GM21360 (cell line): ENCODE data around the gene ELMOD3.
A peak's percentile ranks its signal among the peaks of the same experiment; 100 is the strongest.
"Not testable (repeated sequence)": the region's sequence is repeated elsewhere in the genome, so short reads cannot be mapped to it uniquely, and the experiment has no call there.

Source experiments
- ATAC-seq: cut with Tn5 transposase; IDR thresholded peaks from one replicate; pipeline ENCODE4 v1.9.1; 2021; ENCODE audit warnings: mild to moderate bottlenecking, moderate library complexity; ENCODE audit not compliant: unreplicated experiment

The ELMOD3 gene

GRCh38 chr2:85329181-85329651 lies 25.4 kb upstream of the ELMOD3 start:
- ATAC-seq = no peak

DNA sequence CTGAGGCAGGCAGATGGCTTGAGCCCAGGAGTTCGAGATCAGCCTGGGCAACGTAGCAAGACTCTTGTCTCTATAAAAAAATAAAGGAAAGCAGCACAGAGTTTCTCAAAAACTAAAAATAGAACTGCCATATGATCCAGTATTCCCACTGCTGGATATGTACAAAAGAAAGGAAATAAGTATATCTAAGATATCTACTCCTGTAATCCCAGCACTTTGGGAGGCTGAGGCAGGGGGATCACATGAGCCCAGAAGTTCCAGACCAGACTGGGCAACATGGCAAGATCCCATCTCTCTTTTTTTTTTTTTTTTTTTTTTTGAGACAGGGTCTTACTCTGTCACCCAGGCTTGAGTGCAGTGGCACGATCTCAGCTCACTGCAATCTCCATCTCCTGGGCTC lies 24.9 kb upstream of the ELMOD3 start:
- ATAC-seq = not testable (repeated sequence)

GRCh38 chr2:85330839-85331636 lies 23.5 kb upstream of the ELMOD3 start:
- no peak for ATAC-seq

- ATAC-seq = not testable (repeated sequence)
Measured at GRCh38 chr2:85333877-85334276, 20.7 kb upstream of the ELMOD3 start.

GRCh38 chr2:85334928-85335327 lies 19.6 kb upstream of the ELMOD3 start:
- ATAC-seq = no peak

GRCh38 chr2:85340034-85340892 lies 14.3 kb upstream of the ELMOD3 start:
- no peak for ATAC-seq

- ATAC-seq = no peak
Measured at GRCh38 chr2:85341269-85342029, 13.1 kb upstream of the ELMOD3 start.

DNA sequence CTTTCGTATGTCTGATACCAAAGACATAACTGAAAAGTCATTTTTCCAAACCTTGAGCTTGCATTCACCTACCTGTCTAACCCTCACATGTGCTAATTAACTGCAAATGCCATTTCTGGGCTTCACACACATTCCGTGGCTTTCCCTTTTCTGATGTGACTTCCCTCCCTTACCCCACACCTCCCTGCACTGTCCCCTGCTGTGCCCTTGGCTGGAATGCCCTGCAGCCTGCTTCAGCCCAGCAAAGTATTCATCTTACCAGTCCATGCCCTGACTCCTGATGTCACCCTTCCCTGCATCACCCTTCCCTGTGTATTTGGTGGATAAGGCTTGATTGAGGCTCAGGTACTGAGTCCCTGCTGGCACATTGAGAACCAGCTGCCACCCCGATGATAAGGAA lies 12.4 kb upstream of the ELMOD3 start:
- no peak for ATAC-seq

- not testable (repeated sequence) for ATAC-seq
Measured at GRCh38 chr2:85343207-85343895, 11.2 kb upstream of the ELMOD3 start.

DNA sequence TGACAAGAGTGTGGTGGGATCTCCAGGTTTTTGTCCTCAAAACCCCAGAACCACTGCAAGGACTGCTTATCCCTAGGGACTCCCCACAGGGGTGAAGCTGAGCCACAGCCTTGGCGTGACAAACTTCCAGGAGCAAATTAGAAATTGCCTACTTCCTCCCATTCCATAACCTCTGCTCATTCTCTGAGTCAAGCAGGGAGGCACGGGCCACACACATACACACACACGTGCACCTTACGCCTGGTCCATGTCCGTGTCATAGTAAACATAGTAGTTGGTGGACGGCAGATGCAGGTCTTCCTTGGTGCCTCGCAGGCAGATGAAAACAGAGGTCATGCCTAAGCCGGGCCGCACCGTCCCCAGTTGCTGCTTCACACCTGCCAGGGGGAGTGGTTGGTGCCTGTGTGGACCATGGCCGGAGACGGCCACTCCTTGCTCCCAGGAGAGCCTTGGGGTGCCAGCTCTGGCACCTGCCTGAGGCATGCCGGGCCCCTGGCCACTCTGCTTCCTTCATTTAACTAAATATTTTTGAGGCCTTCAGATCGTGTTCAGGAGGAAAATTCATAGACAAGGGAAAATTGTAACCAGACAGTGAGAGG lies 10.1 kb upstream of the ELMOD3 start:
- no peak for ATAC-seq

DNA sequence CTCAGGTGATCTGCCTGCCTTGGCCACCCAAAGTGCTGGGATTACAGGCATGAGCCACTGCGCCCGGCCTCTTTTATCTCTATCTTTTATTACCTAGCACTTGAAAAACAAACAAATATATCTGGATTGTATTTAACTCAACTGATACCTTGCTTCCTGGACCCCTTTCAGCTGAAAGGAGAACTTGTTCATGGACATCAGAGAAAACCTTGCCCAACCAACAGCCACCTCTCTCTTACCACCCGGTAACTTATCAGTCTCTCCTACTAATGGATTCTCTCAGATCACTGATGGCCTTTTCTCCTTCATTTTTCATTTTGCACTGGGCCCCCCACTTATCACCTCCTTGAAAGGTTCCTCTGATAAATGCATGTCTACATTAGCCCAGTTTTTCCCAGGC lies 7.0 kb upstream of the ELMOD3 start:
- ATAC-seq = no peak

- ATAC-seq = no peak
Measured at GRCh38 chr2:85353876-85354285, 688 bp upstream of the ELMOD3 start.

- peak; percentile 13 for ATAC-seq
Measured at GRCh38 chr2:85355073-85355410, 473 bp downstream of the ELMOD3 start.

GRCh38 chr2:85355521-85355920 lies 952 bp downstream of the ELMOD3 start:
- ATAC-seq = no peak

DNA sequence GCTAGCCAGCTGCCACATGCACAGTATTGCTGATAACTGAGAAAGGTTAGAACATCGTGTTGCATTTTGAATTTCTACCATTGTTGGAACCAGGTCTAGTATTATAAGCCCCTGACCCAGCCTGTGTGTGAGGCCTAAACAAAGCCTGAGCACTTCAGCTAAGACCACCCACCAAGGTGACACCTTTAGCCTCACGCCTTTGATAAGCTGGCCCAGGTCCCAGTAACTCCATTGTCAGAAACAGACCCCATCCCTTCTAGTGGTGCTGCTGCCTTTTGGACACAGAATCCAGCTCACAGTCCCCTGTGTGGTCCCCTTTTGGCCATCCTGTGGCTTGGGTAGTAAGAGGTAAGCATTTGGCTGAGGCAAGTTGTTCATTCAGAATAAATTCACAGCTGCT lies 1.6 kb downstream of the ELMOD3 start:
- no peak for ATAC-seq

DNA sequence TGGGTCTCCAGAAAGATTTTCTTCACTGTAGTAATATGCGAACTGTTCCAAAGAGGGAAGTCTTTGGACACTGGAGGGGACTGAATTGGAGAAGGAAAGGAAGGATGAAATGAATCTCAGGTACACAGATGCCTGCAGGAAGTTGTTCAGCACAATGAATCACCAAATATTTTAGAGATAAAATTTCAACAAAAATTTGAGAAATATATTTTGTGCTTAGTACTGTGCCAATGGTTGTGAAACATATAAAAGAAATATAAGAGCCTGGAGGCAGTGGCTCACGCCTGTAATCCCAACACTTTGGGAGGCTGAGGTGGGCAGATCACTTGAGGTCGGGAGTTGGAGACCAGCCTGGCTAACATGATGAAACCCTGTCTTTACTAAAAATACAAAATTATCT lies 3.2 kb downstream of the ELMOD3 start:
- no peak for ATAC-seq

- ATAC-seq = not testable (repeated sequence)
Measured at GRCh38 chr2:85362653-85363387, 8.3 kb downstream of the ELMOD3 start.

- ATAC-seq = no peak
Measured at GRCh38 chr2:85367180-85367579, 12.6 kb downstream of the ELMOD3 start.

GRCh38 chr2:85368921-85369320 lies 14.4 kb downstream of the ELMOD3 start:
- no peak for ATAC-seq

DNA sequence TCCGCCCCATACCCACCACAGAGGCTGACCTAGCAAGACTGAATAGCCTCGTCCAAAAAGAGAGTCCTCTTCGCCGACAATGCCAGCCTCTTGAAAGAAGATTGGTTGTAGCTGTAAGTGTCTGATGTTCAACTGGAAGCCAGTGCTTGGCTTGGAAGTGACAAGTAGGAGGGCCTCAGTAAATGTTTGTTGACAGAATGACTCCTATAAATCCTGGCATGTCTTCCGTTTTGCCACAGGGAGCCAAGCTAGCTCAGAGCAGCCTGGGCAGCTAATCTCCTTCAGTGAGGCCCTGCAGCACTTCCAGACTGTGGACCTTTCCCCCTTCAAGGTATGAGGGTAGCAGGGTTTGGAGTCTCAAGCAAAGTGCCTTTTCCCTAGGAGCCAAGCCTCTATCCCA lies 14.9 kb downstream of the ELMOD3 start:
- no peak for ATAC-seq
